Endothelial cell of umbilical vein (primary cell): Measurements from ENCODE around the gene HSD17B14. TPM values are rescaled to one million over a fixed set of nuclear protein-coding genes. Genes with fewer than 3 reads are reported as not detected.

ENCODE experiments used
- BruUV-seq: library from RNA; stranded (reverse); fragments of 400-500 nt; replicated peaks from 2 replicates; lab custom pipeline; 2021; lab: Mats Ljungman, UMichigan
- CTCF ChIA-PET: fragments of 300-600, 350-600 bp; sonication (Branson Sonifier 250); formaldehyde crosslinking; loops from one replicate; lab custom pipeline; 2021; ENCODE audit warnings: antibody characterized with exemption, inconsistent platforms; lab: Charles Lee
- POLR2A ChIA-PET: fragments of 300-600, 350-600 bp; sonication (Branson Sonifier 250); formaldehyde crosslinking; loops from one replicate; lab custom pipeline; 2021; ENCODE audit warnings: antibody characterized with exemption, inconsistent platforms; lab: Charles Lee
- DNase-seq: peaks from one replicate; pipeline ENCODE4 v3.0.0-alpha.2; 2011; ENCODE audit warnings: low read depth, low spot score
- FAIRE-seq: peaks from 2 replicates; lab custom pipeline; 2011; peaks lifted over from hg19 to GRCh38; lab: Jason Lieb, UNC
- H2AFZ ChIP-seq: 2 replicates; pipeline ENCODE4 v1.6.0; 2012; ENCODE audit warnings: low read depth, low read length, control low read depth, inconsistent platforms
- H3K27ac ChIP-seq: 2 replicates; pipeline ENCODE4 v1.5.1; 2011; ENCODE audit warnings: low read depth, mild to moderate bottlenecking, control low read depth, low read length, moderate library complexity; ENCODE audit not compliant: insufficient read depth
- H3K27me3 ChIP-seq, 2 experiments: 2 replicates each; pipeline versions ENCODE4 v1.6.0 to v1.6.1; 2011; ENCODE audit warnings: low read length in 2 of 2, mixed read lengths in 1 of 2; ENCODE audit not compliant: control insufficient read depth in 2 of 2, insufficient read depth in 2 of 2
- H3K36me3 ChIP-seq, 2 experiments: 2 replicates in 1 of 2; 3 replicates in 1 of 2; pipeline ENCODE4 v1.5.1; 2011; ENCODE audit warnings: low read length in 2 of 2, mild to moderate bottlenecking in 1 of 2, moderate library complexity in 1 of 2; ENCODE audit not compliant: control insufficient read depth in 2 of 2, insufficient read depth in 2 of 2; ENCODE audit errors: extremely low read depth in 1 of 2
- H3K4me1 ChIP-seq: 3 replicates; pipeline ENCODE4 v1.5.1; 2011; ENCODE audit warnings: mild to moderate bottlenecking, low read length; ENCODE audit not compliant: control insufficient read depth, insufficient read depth; ENCODE audit errors: extremely low read depth
- H3K4me2 ChIP-seq: 2 replicates; pipeline ENCODE4 v1.6.1; 2011; ENCODE audit warnings: low read length, control low read depth, mixed read lengths; ENCODE audit not compliant: insufficient read depth
- H3K4me3 ChIP-seq, 3 experiments: fragments of 200-600 bp in 1 of 3; sonication (generic), shearing (Covaris generic) in 1 of 3; replicated peaks in 1 of 3; 2 replicates each; pipeline ENCODE4 v1.5.1; 2011 to 2016; ENCODE audit warnings: control low read depth in 3 of 3, low read length in 3 of 3, mild to moderate bottlenecking in 2 of 3, inconsistent platforms in 1 of 3, low read depth in 1 of 3, moderate library complexity in 1 of 3; ENCODE audit not compliant: insufficient read depth in 1 of 3
- H3K79me2 ChIP-seq: 2 replicates; pipeline ENCODE4 v1.6.0; 2012; ENCODE audit warnings: low read length, inconsistent platforms; ENCODE audit not compliant: control insufficient read depth, insufficient read depth
- H3K9ac ChIP-seq: replicated peaks from 2 replicates; pipeline ENCODE3; 2011; ENCODE audit warnings: low read length, control low read depth; ENCODE audit not compliant: insufficient read depth; ENCODE audit errors: extremely low read depth
- H3K9me1 ChIP-seq: replicated peaks from 3 replicates; pipeline ENCODE4 v1.6.0; 2011; ENCODE audit warnings: mild to moderate bottlenecking, low read length; ENCODE audit not compliant: control insufficient read depth, insufficient read depth; ENCODE audit errors: extremely low read depth
- H3K9me3 ChIP-seq: replicated peaks from 2 replicates; pipeline ENCODE4 v1.5.1; 2012; ENCODE audit warnings: low read length, inconsistent platforms; ENCODE audit not compliant: control insufficient read depth, insufficient read depth
- H4K20me1 ChIP-seq: replicated peaks from 2 replicates; pipeline ENCODE3; 2011; ENCODE audit warnings: mild to moderate bottlenecking, low read length; ENCODE audit not compliant: control insufficient read depth, insufficient read depth; ENCODE audit errors: extremely low read depth
- EZH2 ChIP-seq: IDR thresholded peaks from 2 replicates; pipeline ENCODE4 v1.6.1; 2012; ENCODE audit warnings: borderline replicate concordance, low read depth, mild to moderate bottlenecking, moderate library complexity, low read length, inconsistent platforms; ENCODE audit not compliant: severe bottlenecking
- FOS ChIP-seq: IDR thresholded peaks from 2 replicates; pipeline ENCODE4 v1.6.1; 2011; ENCODE audit warnings: mild to moderate bottlenecking, low read length, moderate library complexity, borderline replicate concordance; ENCODE audit not compliant: insufficient read depth
- GATA2 ChIP-seq: IDR thresholded peaks from 2 replicates; pipeline ENCODE4 v1.7.0; 2011; ENCODE audit warnings: low read depth, mild to moderate bottlenecking, moderate library complexity, mixed read lengths, low read length; ENCODE audit not compliant: insufficient read length, insufficient read depth
- JUN ChIP-seq: IDR thresholded peaks from 2 replicates; pipeline ENCODE4 v1.6.1; 2011; ENCODE audit warnings: borderline replicate concordance, low read depth; ENCODE audit not compliant: insufficient read length, insufficient read depth
- MYC ChIP-seq: IDR thresholded peaks from one replicate; pipeline ENCODE4 v1.6.1; 2011; ENCODE audit warnings: mild to moderate bottlenecking, low read depth, low read length
- POLR2A ChIP-seq: IDR thresholded peaks from 2 replicates; pipeline ENCODE4 v1.6.1; 2012; ENCODE audit warnings: low read depth, mild to moderate bottlenecking, control low read depth, low read length
- POLR2AphosphoS5 ChIP-seq: IDR thresholded peaks from 2 replicates; pipeline ENCODE4 v1.6.1; 2012; ENCODE audit warnings: low read depth, mild to moderate bottlenecking, control low read depth, low read length, moderate library complexity; ENCODE audit not compliant: insufficient read depth
- dilution Hi-C: fragments of 300-500 bp; cut with MboI; formaldehyde crosslinking; loops from one replicate; pipeline ENCODE4 v1.15.0; 2019; ENCODE audit warnings: low sequenced_read_pairs; ENCODE audit not compliant: extremely low pct_ligation_motif_present
- intact Hi-C: fragments of 100-400 bp; cut with micrococcal nuclease; formaldehyde crosslinking; loops from one replicate; pipeline ENCODE4 v1.10.0; 2022
- polyA plus RNA-seq, 4 experiments: library from polyadenylated mRNA; depleted of rRNA in 3 of 4; stranded (reverse) in 3 of 4; unstranded in 1 of 4; fragments of >200 nt; gene quantifications; 2 replicates each; pipeline versions ENCODE4 v1.2.1 to v1.2.3, GENCODE V29; 2011 to 2012; ENCODE audit warnings: missing spikeins in 1 of 4
- total RNA-seq: library from RNA; stranded (reverse); gene quantifications from 2 replicates; pipeline ENCODE4 v1.2.3, GENCODE V29; 2021
- TF ChIP-seq, protein P1 (sequence below): IDR thresholded peaks from 2 replicates; pipeline ENCODE4 v1.6.1; 2011; ENCODE audit not compliant: insufficient read depth, insufficient read length
- TF ChIP-seq, protein P2 (sequence below), 2 donors: IDR thresholded peaks; 1 replicate in 1 of 2; 2 replicates in 1 of 2; pipeline ENCODE4 v1.5.1; 2011; ENCODE audit warnings: low read length in 2 of 2, mild to moderate bottlenecking in 2 of 2, moderate library complexity in 2 of 2, control low read depth in 1 of 2, inconsistent platforms in 1 of 2, low read depth in 1 of 2; ENCODE audit not compliant: insufficient read depth in 1 of 2; ENCODE audit errors: extremely low read depth in 1 of 2

Gene HSD17B14
- total and polyA plus RNA-seq, 2 donors (not counting 3 experiments of a cell fraction or from before 2014, with no cell fraction given) = 20.9 to 46.3 TPM

DNA sequence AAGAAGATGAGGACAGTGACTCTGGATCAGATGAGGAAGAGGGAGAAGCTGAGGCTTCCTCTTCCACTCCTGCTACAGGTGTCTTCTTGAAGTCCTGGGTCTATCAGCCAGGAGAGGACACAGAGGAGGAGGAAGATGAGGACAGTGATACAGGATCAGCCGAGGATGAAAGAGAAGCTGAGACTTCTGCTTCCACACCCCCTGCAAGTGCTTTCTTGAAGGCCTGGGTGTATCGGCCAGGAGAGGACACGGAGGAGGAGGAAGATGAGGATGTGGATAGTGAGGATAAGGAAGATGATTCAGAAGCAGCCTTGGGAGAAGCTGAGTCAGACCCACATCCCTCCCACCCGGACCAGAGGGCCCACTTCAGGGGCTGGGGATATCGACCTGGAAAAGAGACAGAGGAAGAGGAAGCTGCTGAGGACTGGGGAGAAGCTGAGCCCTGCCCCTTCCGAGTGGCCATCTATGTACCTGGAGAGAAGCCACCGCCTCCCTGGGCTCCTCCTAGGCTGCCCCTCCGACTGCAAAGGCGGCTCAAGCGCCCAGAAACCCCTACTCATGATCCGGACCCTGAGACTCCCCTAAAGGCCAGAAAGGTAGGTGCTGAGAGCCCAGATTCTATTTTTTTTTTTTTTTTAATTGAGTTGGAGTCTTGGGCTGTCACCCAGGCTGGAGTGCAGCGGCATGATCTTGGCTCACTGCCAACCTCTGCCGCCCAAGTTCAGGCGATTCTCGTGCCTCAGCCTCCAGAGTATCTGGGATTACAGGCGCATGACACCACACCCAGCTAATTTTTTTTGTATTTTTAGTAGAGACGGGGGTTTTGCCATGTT lies 38.2 kb upstream of the HSD17B14 start:
- CTCF ChIA-PET = interaction anchor here (1.7 to 6.0 kb wide), 4 partner anchors 25 to 96 kb away, joined by 4 to 45 read pairs (median 12); partner anchors contain the start of gene NUCB1
- Histone ChIP-seq H2AFZ (no peak overlapping the region), H3K4me1 (peaks cover 29% of the 10 kb centered on the region), H3K36me3 (peaks cover 17 to 20% of the 10 kb centered on the region in 2 experiments), H3K79me2 (peaks cover 40% of the 10 kb centered on the region), H3K4me2 (peak overlapping the region; percentile 94), H3K4me3 (peak overlapping the region; percentile 93 to 100 (median 100)), H4K20me1 (no peaks in the 10 kb centered on the region), H3K9me3 (no peaks in the 10 kb centered on the region), H3K9ac (peak overlapping the region; percentile 100), H3K27me3 (no peaks in the 10 kb centered on the region), H3K27ac (peak overlapping the region; percentile 100), H3K9me1 (no peaks in the 10 kb centered on the region)
- FAIRE-seq (no peak), DNase-seq (peak; percentile 69)
- POLR2A ChIA-PET = interaction anchor here (1.7 to 2.3 kb wide), 4 partner anchors 11 to 119 kb away, joined by 4 to 14 read pairs (median 7); partner anchors contain the start of genes GYS1 and RUVBL2
- BruUV-seq = no TSS peak
- no peak for TF ChIP-seq EZH2
- TF ChIP-seq POLR2AphosphoS5 = peak; percentile 43
- TF ChIP-seq GATA2 = peak; percentile 69
- TF ChIP-seq, protein P1, sequence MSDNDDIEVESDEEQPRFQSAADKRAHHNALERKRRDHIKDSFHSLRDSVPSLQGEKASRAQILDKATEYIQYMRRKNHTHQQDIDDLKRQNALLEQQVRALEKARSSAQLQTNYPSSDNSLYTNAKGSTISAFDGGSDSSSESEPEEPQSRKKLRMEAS = no peak
- TF ChIP-seq, protein P2, sequence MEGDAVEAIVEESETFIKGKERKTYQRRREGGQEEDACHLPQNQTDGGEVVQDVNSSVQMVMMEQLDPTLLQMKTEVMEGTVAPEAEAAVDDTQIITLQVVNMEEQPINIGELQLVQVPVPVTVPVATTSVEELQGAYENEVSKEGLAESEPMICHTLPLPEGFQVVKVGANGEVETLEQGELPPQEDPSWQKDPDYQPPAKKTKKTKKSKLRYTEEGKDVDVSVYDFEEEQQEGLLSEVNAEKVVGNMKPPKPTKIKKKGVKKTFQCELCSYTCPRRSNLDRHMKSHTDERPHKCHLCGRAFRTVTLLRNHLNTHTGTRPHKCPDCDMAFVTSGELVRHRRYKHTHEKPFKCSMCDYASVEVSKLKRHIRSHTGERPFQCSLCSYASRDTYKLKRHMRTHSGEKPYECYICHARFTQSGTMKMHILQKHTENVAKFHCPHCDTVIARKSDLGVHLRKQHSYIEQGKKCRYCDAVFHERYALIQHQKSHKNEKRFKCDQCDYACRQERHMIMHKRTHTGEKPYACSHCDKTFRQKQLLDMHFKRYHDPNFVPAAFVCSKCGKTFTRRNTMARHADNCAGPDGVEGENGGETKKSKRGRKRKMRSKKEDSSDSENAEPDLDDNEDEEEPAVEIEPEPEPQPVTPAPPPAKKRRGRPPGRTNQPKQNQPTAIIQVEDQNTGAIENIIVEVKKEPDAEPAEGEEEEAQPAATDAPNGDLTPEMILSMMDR (IDR thresholded peaks at IDR 0.05; ENCODE audit: extremely low read depth in 1 of 2, insufficient read depth in 1 of 2, low read depth in 1 of 2, low read length in 2 of 2) = no peak
- no peak for TF ChIP-seq MYC
- peak; percentile 56 for TF ChIP-seq POLR2A
- TF ChIP-seq JUN = no peak
- TF ChIP-seq FOS = peak; percentile 72
- dilution Hi-C loops (no loop called here), intact Hi-C loops (no loop called here)
